Right lobe of liver (tissue), 6 donors: ENCODE measurements around the gene ZNF503. TPM values are rescaled to one million over a fixed set of nuclear protein-coding genes. Genes with fewer than 3 reads are reported as not detected.
"Not testable (repeated sequence)": the region's sequence is repeated elsewhere in the genome, so short reads cannot be mapped to it uniquely, and the experiment has no call there.

Experiments used
- ATAC-seq, 4 donors: fragments of 200-7000 bp; cut with Tn5 transposase; one replicate each; pipeline ENCODE4 v1.9.1; 2020; ENCODE audit warnings: mild to moderate bottlenecking in 4 of 4, moderate library complexity in 4 of 4
- DNase-seq, 3 donors: peaks; one replicate each; pipeline ENCODE4 v3.0.0-alpha.2; 2020
- H3K27ac ChIP-seq, 3 donors: fragments of 200-600 bp; one replicate each; pipeline ENCODE4 v1.8.0; 2022
- H3K27me3 ChIP-seq, 2 donors: fragments of 200-600 bp; one replicate each; pipeline ENCODE4 v1.8.0; 2022
- H3K36me3 ChIP-seq, 4 donors: fragments of 200-600 bp; sonication (generic) in 1 of 4; one replicate each; pipeline versions ENCODE4 v1.5.1 to v1.8.0; 2017 to 2022; ENCODE audit warnings: control low read depth in 1 of 4
- H3K4me1 ChIP-seq, 4 donors: fragments of 200-600 bp; sonication (generic) in 1 of 4; one replicate each; pipeline versions ENCODE4 v1.5.1 to v1.8.0; 2017 to 2022; ENCODE audit warnings: control low read depth in 1 of 4
- H3K4me3 ChIP-seq, 3 donors: fragments of 200-600 bp; one replicate each; pipeline ENCODE4 v1.8.0; 2022
- H3K9me3 ChIP-seq, 4 donors: fragments of 200-600 bp; sonication (generic) in 1 of 4; one replicate each; pipeline versions ENCODE4 v1.5.1 to v1.8.0; 2017 to 2022; ENCODE audit warnings: control low read depth in 1 of 4
- CTCF ChIP-seq, 4 donors: fragments of 200-600 bp in 3 of 4; fragments of 450-650 bp in 1 of 4; IDR thresholded peaks; one replicate each; pipeline versions ENCODE4 v1.5.1 to v1.8.0; 2016 to 2022; ENCODE audit warnings: antibody characterized with exemption in 4 of 4, mild to moderate bottlenecking in 2 of 4
- POLR2A ChIP-seq: fragments of 450-650 bp; IDR thresholded peaks from one replicate; pipeline ENCODE4 v1.6.1; 2017; ENCODE audit warnings: antibody characterized with exemption, mild to moderate bottlenecking
- WGBS: methylation state at CpG from one replicate; pipeline ENCODE4 v1.1.6; 2018; ENCODE audit warnings: low coverage, low lambda C conversion rate; ENCODE audit not compliant: insufficient coverage; ENCODE audit errors: missing lambda C conversion rate; 5-methylcytosine and 5-hydroxymethylcytosine counted together
- intact Hi-C, 2 donors: fragments of 100-400 bp; cut with DNase I; formaldehyde crosslinking; loops; one replicate each; pipeline versions ENCODE4 v1.11.2 to v1.14.1; 2022
- total RNA-seq, 6 experiments: library from RNA; depleted of rRNA in 2 of 6; stranded (reverse); fragments of >200 nt in 2 of 6; fragmentation: NEBNext Ultra II Directional in 3 of 6; extraction: Animal tissue kit (Norgen Biotek cat#: 25700) in 3 of 6; gene quantifications; one replicate each; pipeline versions ENCODE4 v1.1.0 to v1.2.4, GENCODE V29; 2016 to 2023
- donor health status: DM: no; HTN: yes; CAD: no.
- donor health status: DM: no; HTN: no; CAD: no.
- donor health status: DM: no; HTN: no; CAD: no.
- donor health status: DM: no; HTN: yes; CAD: no.
- donor health status: DM: no; HTN: yes; CAD: no.

The ZNF503 gene
- total RNA-seq, 6 experiments from 2014 or later = 2.9 to 7.1 (median 5.4) TPM

DNA sequence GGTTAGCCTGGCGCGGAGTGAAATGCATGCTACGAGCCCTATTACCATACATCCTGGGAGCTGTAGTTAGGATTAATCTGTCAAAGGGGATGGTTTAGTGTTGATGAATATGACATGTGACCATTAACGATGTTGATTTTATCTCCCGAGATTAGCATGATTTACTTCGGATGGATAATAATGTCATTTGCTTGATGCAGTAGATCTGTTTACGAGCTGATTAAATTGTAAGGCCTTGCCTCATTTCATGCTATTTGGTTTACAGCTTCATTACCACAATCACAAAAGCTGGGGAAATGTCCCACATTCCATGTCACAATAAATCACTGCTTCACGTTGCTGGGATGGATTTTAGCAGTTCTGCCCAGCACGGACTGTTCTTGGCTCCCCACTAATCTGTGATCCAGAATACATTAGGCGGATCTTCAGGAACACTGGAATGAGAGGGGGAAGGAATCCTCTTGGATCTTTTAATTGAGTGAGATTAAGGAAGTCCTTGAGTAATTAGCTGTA lies 22.3 kb downstream of the ZNF503 start:
- no peak overlapping the region for H3K27ac ChIP-seq
- intact Hi-C loops = no loop called here

DNA sequence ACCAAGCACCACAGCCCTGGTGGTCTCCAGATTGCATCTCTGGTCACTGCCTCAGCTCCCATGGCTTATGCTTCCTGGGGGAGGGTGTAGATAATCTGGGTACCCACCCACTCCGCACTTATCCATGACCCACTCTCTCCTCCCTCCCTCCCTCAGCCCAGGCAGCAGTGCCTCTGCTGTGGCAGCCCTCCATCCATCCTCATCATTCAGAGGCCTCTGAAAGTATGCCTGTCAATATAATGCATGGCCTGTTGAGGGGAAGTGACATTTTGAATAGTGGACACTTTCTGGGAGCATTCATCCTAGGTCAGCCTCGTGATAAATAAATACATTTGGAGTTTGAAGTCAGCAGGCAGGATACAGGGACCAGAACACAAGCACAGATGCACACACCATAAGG lies 23.2 kb downstream of the ZNF503 start:
- WGBS = 72% methylated on average over 2 of the region's 2 CpGs
- ATAC-seq (no peak), DNase-seq (no peak)
- no peaks in the 10 kb centered on the region for H3K9me3 ChIP-seq
- no peak for TF ChIP-seq POLR2A
- TF ChIP-seq CTCF (IDR thresholded peaks at IDR 0.05) = no peak
- H3K27me3 ChIP-seq = no peaks in the 10 kb centered on the region
- no peak overlapping the region for H3K27ac ChIP-seq
- intact Hi-C loops = no loop called here
- H3K4me1 ChIP-seq = no peaks in the 10 kb centered on the region
- no peaks in the 10 kb centered on the region for H3K36me3 ChIP-seq
- H3K4me3 ChIP-seq = no peak overlapping the region

More for the DNA sequence above, 22.3 kb downstream of the ZNF503 start:
- no peak for DNase-seq
- WGBS = 77% methylated on average over 10 of the region's 10 CpGs
- no peak for ATAC-seq
- Histone ChIP-seq H3K36me3 (no peaks in the 10 kb centered on the region), H3K4me3 (no peak overlapping the region), H3K4me1 (no peaks in the 10 kb centered on the region), H3K9me3 (no peaks in the 10 kb centered on the region), H3K27me3 (no peaks in the 10 kb centered on the region)
- no peak for TF ChIP-seq POLR2A
- no peak for TF ChIP-seq CTCF (IDR thresholded peaks at IDR 0.05)

DNA sequence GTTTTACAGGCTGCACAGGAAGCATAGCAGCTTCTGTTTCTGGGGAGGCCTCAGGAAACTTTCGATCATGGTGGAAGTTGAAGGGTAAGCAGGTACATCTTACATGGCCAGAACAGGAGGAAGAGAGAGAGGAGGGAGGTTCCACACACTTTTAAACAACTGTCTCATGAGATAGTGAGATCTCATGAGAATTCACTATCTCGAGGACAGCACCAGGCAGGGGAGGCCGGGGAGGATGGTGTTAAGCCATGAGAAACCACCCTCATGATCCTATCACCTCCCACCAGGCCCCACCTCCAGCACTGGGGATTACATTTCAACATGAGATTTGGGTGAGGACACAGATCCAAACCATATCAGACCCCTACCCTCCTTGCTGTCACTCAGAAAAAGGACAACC lies 23.7 kb downstream of the ZNF503 start:
- Histone ChIP-seq H3K9me3 (no peaks in the 10 kb centered on the region), H3K4me1 (no peaks in the 10 kb centered on the region), H3K36me3 (no peaks in the 10 kb centered on the region), H3K4me3 (no peak overlapping the region), H3K27ac (no peak overlapping the region), H3K27me3 (no peaks in the 10 kb centered on the region)
- TF ChIP-seq CTCF (IDR thresholded peaks at IDR 0.05) (no peak), POLR2A (no peak)
- WGBS = no CpG with 5 or more reads among the region's 3 CpGs
- ATAC-seq (no peak), DNase-seq (no peak)
- intact Hi-C loops = no loop called here

DNA sequence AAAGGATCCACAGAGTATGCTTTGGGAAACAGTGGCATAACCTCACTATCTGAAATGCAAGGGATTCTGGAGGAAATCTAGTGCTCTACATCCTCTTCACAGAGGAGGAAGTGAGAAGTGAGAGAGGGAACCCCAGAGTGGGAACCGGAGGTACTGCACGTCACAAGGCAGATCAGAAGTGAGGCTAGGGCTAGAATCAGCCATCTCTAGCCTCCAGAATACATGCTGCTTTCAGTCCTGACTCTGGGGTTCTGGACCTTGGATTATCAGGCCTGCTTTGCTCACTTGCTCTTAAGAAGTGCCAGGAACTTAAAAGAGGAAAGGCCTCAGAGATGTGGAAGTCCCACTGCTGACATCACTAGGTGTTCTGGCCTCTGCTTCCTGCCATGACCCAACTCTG lies 25.7 kb downstream of the ZNF503 start:
- WGBS = no CpG with 5 or more reads among the region's 2 CpGs
- no peaks in the 10 kb centered on the region for H3K27me3 ChIP-seq
- H3K9me3 ChIP-seq = no peaks in the 10 kb centered on the region
- no peak overlapping the region for H3K4me3 ChIP-seq
- no peaks in the 10 kb centered on the region for H3K4me1 ChIP-seq
- ATAC-seq = peak; percentile 56 to 83 (median 71)
- TF ChIP-seq CTCF (IDR thresholded peaks at IDR 0.05) = no peak
- TF ChIP-seq POLR2A = no peak
- no peaks in the 10 kb centered on the region for H3K36me3 ChIP-seq
- DNase-seq = no peak
- intact Hi-C loops = no loop called here
- H3K27ac ChIP-seq = no peak overlapping the region

DNA sequence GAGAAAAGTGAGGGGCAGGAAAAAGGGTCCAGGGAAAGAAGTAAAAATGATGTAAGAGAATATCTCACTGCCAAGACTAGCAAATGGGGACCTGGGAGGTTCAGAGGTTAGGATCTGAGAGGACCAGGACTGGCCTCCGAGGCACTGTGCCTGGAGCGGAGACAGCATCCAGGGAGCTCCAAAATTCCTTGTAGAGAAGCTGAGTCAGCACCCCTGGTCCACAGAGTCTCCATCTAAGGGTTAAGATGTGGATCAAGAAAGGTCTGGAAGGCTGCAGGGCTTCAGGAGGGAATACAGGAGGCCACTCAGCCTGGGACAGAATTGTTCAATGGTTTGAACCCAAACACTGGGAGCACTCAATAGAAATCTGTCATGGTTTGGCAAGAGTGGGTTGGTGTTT lies 30.6 kb downstream of the ZNF503 start:
- H3K9me3 ChIP-seq = no peaks in the 10 kb centered on the region
- ATAC-seq (no peak), DNase-seq (no peak)
- H3K27ac ChIP-seq = no peak overlapping the region
- intact Hi-C loops = no loop called here
- TF ChIP-seq CTCF (IDR thresholded peaks at IDR 0.05) (no peak), POLR2A (no peak)
- H3K4me3 ChIP-seq = no peak overlapping the region
- H3K36me3 ChIP-seq = no peaks in the 10 kb centered on the region
- no peaks in the 10 kb centered on the region for H3K27me3 ChIP-seq
- WGBS = 80% methylated on average over 1 of the region's 2 CpGs
- no peaks in the 10 kb centered on the region for H3K4me1 ChIP-seq

DNA sequence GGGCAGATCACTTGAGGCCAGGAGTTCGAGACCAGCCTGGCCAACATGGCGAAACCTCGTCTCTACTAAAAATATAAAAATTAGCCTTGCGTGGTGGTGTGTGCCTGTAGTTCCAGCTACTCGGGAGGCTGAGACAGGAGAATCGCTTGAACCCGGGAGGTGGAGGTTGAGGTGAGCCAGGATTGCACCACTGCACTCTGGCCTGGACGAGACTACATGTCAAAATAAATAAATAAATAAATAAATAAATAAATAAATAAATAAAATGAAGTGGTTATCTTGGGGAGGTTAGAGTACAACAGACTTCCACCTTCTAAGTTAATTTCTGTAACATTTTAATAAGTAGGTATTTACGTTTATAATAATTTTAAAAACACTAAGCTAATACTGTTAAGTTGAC lies 31.7 kb downstream of the ZNF503 start:
- 92% methylated on average over 8 of the region's 9 CpGs for WGBS

More for the DNA sequence above, 31.7 kb downstream of the ZNF503 start:
- H3K9me3 ChIP-seq, H3K36me3 ChIP-seq, ATAC-seq, H3K4me3 ChIP-seq, H3K27ac ChIP-seq, H3K27me3 ChIP-seq, intact Hi-C loops, DNase-seq, H3K4me1 ChIP-seq: not testable (repeated sequence)
